Measurements from ENCODE around the gene GRID2. TPM values are rescaled to one million over a fixed set of nuclear protein-coding genes. Genes with fewer than 3 reads are reported as not detected.

The GRID2 gene
- total and polyA plus RNA-seq, 7 experiments from 2014 or later: not detected

GRCh38 chr4:92455951-92456350 lies 152.2 kb downstream of the GRID2 start:
- Histone ChIP-seq H3K4me3 (ENCODE audit: low read length) (no peak overlapping the region), H3K27ac (ENCODE audit: low read depth, low read length) (no peak overlapping the region), H3K9me3 (ENCODE audit: control insufficient read depth in 2 of 3, low read length in 3 of 3) (no peaks in the 10 kb centered on the region), H3K27me3 (ENCODE audit: control insufficient read depth in 2 of 2, insufficient read depth in 2 of 2, low read length in 2 of 2) (no peaks in the 10 kb centered on the region), H3K36me3 (ENCODE audit: control insufficient read depth in 2 of 3, insufficient read depth in 3 of 3, low read length in 3 of 3) (no peaks in the 10 kb centered on the region), H3K4me1 (ENCODE audit: control insufficient read depth in 2 of 2, insufficient read depth in 2 of 2, low read length in 2 of 2) (no peaks in the 10 kb centered on the region)
- H3K27ac Mint-ChIP-seq: no peak overlapping the region
- no peaks in the 10 kb centered on the region for H3K4me1 Mint-ChIP-seq
- CTCF ChIA-PET: no interaction called here
- no peaks in the 10 kb centered on the region for H3K36me3 Mint-ChIP-seq
- H3K27me3 Mint-ChIP-seq: no peaks in the 10 kb centered on the region
- DNase-seq: no peak
- intact Hi-C loops (cut with micrococcal nuclease): no loop called here
- H3K9me3 Mint-ChIP-seq: peaks cover 0 to 6% (median 2%) of the 10 kb centered on the region in 11 donors
- no peak for ATAC-seq
- POLR2A ChIA-PET: no interaction called here
- no peak overlapping the region for H3K4me3 Mint-ChIP-seq

DNA sequence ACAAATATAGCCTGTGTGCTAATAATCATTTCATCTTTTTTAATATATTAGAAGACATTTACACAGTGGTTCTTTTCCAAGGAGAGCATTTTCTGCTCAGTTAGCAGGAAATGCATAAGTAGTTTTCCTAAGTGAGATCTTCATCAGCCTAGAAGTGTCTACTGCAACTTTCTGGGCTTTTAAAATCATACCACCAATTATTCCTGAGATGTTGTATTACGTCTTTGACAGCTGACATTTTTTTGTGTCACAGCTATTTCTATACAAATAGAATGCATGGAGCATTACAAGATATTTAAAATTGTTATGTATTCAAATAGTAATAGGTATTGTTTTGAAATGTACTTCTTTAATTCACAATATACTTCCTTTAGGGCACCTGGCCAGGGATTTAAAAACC lies 158.0 kb downstream of the GRID2 start:
- Histone ChIP-seq H3K27ac (ENCODE audit: low read depth, low read length) (no peak overlapping the region), H3K27me3 (ENCODE audit: control insufficient read depth in 2 of 2, insufficient read depth in 2 of 2, low read length in 2 of 2) (no peaks in the 10 kb centered on the region), H3K4me3 (ENCODE audit: low read length) (no peak overlapping the region), H3K36me3 (ENCODE audit: control insufficient read depth in 2 of 3, insufficient read depth in 3 of 3, low read length in 3 of 3) (no peaks in the 10 kb centered on the region), H3K4me1 (ENCODE audit: control insufficient read depth in 2 of 2, insufficient read depth in 2 of 2, low read length in 2 of 2) (no peaks in the 10 kb centered on the region), H3K9me3 (ENCODE audit: control insufficient read depth in 2 of 3, low read length in 3 of 3) (no peaks in the 10 kb centered on the region)
- H3K27me3 Mint-ChIP-seq: no peaks in the 10 kb centered on the region
- POLR2A ChIA-PET: no interaction called here
- DNase-seq: no peak
- no peak overlapping the region for H3K27ac Mint-ChIP-seq
- ATAC-seq: no peak
- no peak overlapping the region for H3K4me3 Mint-ChIP-seq
- peaks cover 0 to 21% (median 0%) of the 10 kb centered on the region in 11 donors for H3K9me3 Mint-ChIP-seq
- H3K36me3 Mint-ChIP-seq: no peaks in the 10 kb centered on the region
- intact Hi-C loops (cut with micrococcal nuclease): no loop called here
- CTCF ChIA-PET: no interaction called here
- no peaks in the 10 kb centered on the region for H3K4me1 Mint-ChIP-seq

DNA sequence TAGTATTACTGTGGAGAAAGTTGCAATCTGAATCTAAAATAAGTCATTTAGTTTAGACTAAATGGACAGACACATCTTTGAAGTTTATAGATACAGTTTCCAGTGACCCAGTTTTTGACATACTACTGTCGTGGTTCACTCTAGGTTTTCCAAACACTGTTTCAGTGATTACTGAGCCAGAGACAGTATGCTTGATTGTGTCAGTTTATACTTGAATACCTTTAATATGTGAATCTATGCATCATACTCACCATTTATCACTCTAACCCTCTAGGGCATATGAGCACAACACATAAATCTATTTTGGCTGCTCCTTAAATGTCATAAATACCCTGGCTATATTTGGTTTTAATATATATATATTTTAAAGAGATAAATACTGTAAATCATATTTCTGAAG lies 173.5 kb downstream of the GRID2 start:
- no peak overlapping the region for H3K27ac ChIP-seq (ENCODE audit: low read depth, low read length)
- no peaks in the 10 kb centered on the region for H3K27me3 ChIP-seq (ENCODE audit: control insufficient read depth in 2 of 2, insufficient read depth in 2 of 2, low read length in 2 of 2)
- no peaks in the 10 kb centered on the region for H3K9me3 ChIP-seq (ENCODE audit: control insufficient read depth in 2 of 3, low read length in 3 of 3)
- no peaks in the 10 kb centered on the region for H3K4me1 ChIP-seq (ENCODE audit: control insufficient read depth in 2 of 2, insufficient read depth in 2 of 2, low read length in 2 of 2)
- DNase-seq: no peak
- H3K36me3 Mint-ChIP-seq: no peaks in the 10 kb centered on the region
- no peaks in the 10 kb centered on the region for H3K4me1 Mint-ChIP-seq
- H3K27me3 Mint-ChIP-seq: no peaks in the 10 kb centered on the region
- no peak overlapping the region for H3K4me3 ChIP-seq (ENCODE audit: low read length)
- H3K4me3 Mint-ChIP-seq: no peak overlapping the region
- ATAC-seq: no peak
- H3K36me3 ChIP-seq (ENCODE audit: control insufficient read depth in 2 of 3, insufficient read depth in 3 of 3, low read length in 3 of 3): no peaks in the 10 kb centered on the region
- no peak overlapping the region for H3K27ac Mint-ChIP-seq
- CTCF ChIA-PET: no interaction called here
- H3K9me3 Mint-ChIP-seq: peaks cover 0 to 5% (median 0%) of the 10 kb centered on the region in 11 donors
- intact Hi-C loops (cut with micrococcal nuclease): no loop called here
- POLR2A ChIA-PET: no interaction called here

- H3K9me3 Mint-ChIP-seq: peaks cover 0 to 9% (median 1%) of the 10 kb centered on the region in 11 donors
- CTCF ChIA-PET: no interaction called here
- intact Hi-C loops (cut with micrococcal nuclease): no loop called here
- H3K36me3 Mint-ChIP-seq: no peaks in the 10 kb centered on the region
- DNase-seq (no peak), ATAC-seq (no peak)
- H3K27ac Mint-ChIP-seq: no peak overlapping the region
- H3K9me3 ChIP-seq (ENCODE audit: control insufficient read depth in 2 of 3, low read length in 3 of 3): no peaks in the 10 kb centered on the region
- POLR2A ChIA-PET: no interaction called here
- H3K4me3 ChIP-seq (ENCODE audit: low read length): no peak overlapping the region
- no peak overlapping the region for H3K4me3 Mint-ChIP-seq
- no peaks in the 10 kb centered on the region for H3K4me1 Mint-ChIP-seq
- H3K27me3 Mint-ChIP-seq: no peaks in the 10 kb centered on the region
- H3K27me3 ChIP-seq (ENCODE audit: control insufficient read depth in 2 of 2, insufficient read depth in 2 of 2, low read length in 2 of 2): no peaks in the 10 kb centered on the region
- H3K36me3 ChIP-seq (ENCODE audit: control insufficient read depth in 2 of 3, insufficient read depth in 3 of 3, low read length in 3 of 3): no peaks in the 10 kb centered on the region
- no peaks in the 10 kb centered on the region for H3K4me1 ChIP-seq (ENCODE audit: control insufficient read depth in 2 of 2, insufficient read depth in 2 of 2, low read length in 2 of 2)
- no peak overlapping the region for H3K27ac ChIP-seq (ENCODE audit: low read depth, low read length)
Measured at GRCh38 chr4:92483341-92483740, 179.6 kb downstream of the GRID2 start.

GRCh38 chr4:92488496-92488895 lies 184.7 kb downstream of the GRID2 start:
- peaks cover 0 to 9% (median 0%) of the 10 kb centered on the region in 11 donors for H3K9me3 Mint-ChIP-seq
- ATAC-seq: no peak
- no peaks in the 10 kb centered on the region for H3K36me3 ChIP-seq (ENCODE audit: control insufficient read depth in 2 of 3, insufficient read depth in 3 of 3, low read length in 3 of 3)
- ChIA-PET POLR2A (no interaction called here), CTCF (no interaction called here)
- H3K27me3 ChIP-seq (ENCODE audit: control insufficient read depth in 2 of 2, insufficient read depth in 2 of 2, low read length in 2 of 2): no peaks in the 10 kb centered on the region
- no peak overlapping the region for H3K27ac Mint-ChIP-seq
- no peaks in the 10 kb centered on the region for H3K9me3 ChIP-seq (ENCODE audit: control insufficient read depth in 2 of 3, low read length in 3 of 3)
- H3K4me3 ChIP-seq (ENCODE audit: low read length): no peak overlapping the region
- H3K27me3 Mint-ChIP-seq: no peaks in the 10 kb centered on the region
- H3K4me3 Mint-ChIP-seq: no peak overlapping the region
- intact Hi-C loops (cut with micrococcal nuclease): no loop called here
- H3K36me3 Mint-ChIP-seq: no peaks in the 10 kb centered on the region
- no peaks in the 10 kb centered on the region for H3K4me1 ChIP-seq (ENCODE audit: control insufficient read depth in 2 of 2, insufficient read depth in 2 of 2, low read length in 2 of 2)
- no peak for DNase-seq
- H3K4me1 Mint-ChIP-seq: no peaks in the 10 kb centered on the region
- H3K27ac ChIP-seq (ENCODE audit: low read depth, low read length): no peak overlapping the region

DNA sequence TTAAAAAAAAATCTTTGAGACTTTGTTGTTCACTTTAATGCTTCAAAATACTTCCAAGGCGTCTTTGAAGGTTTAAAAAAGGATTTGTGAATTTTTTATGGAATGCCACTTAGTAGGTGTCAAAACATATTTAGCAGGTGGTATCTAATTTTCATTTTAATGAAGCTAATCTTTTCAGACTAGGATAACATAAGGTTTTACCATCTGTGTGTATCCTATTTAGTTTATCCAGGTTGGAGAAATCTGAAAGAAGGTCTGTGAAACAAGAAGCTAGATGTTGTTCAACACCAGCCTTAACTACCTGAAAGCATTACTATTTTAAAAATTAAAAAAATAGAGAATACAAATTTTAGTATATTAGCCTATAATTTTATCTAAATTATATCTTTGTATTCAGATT lies 193.4 kb downstream of the GRID2 start:
- Histone ChIP-seq H3K4me1 (ENCODE audit: control insufficient read depth in 2 of 2, insufficient read depth in 2 of 2, low read length in 2 of 2) (no peaks in the 10 kb centered on the region), H3K9me3 (ENCODE audit: control insufficient read depth in 2 of 3, low read length in 3 of 3) (no peaks in the 10 kb centered on the region), H3K36me3 (ENCODE audit: control insufficient read depth in 2 of 3, insufficient read depth in 3 of 3, low read length in 3 of 3) (no peaks in the 10 kb centered on the region), H3K27me3 (ENCODE audit: control insufficient read depth in 2 of 2, insufficient read depth in 2 of 2, low read length in 2 of 2) (no peaks in the 10 kb centered on the region), H3K27ac (ENCODE audit: low read depth, low read length) (no peak overlapping the region), H3K4me3 (ENCODE audit: low read length) (no peak overlapping the region)
- H3K4me3 Mint-ChIP-seq: no peak overlapping the region
- CTCF ChIA-PET: no interaction called here
- H3K4me1 Mint-ChIP-seq: no peaks in the 10 kb centered on the region
- POLR2A ChIA-PET: no interaction called here
- H3K27me3 Mint-ChIP-seq: no peaks in the 10 kb centered on the region
- no peak overlapping the region for H3K27ac Mint-ChIP-seq
- intact Hi-C loops (cut with micrococcal nuclease): no loop called here
- ATAC-seq (no peak), DNase-seq (no peak)
- peaks cover 0 to 15% (median 0%) of the 10 kb centered on the region in 11 donors for H3K9me3 Mint-ChIP-seq
- H3K36me3 Mint-ChIP-seq: no peaks in the 10 kb centered on the region

DNA sequence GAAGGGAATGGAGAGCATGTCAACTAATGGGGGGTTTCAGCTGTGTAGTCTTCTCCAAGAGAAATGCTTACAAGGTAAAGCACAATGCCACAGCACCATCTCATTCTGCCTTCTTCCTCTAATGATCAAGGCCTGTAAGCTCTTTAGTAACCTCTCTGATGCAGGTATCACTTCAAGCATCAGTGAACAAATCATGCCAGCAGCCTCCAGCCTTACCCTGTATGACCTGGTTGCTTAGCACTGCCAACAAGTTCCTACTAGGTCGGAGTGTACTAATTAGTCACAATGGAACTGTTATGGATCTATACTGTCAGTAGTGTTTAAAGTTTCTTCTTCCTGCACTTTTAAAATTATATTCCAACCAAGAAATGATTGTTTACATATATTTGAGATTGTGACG lies 197.7 kb downstream of the GRID2 start:
- Mint-ChIP-seq H3K36me3 (no peaks in the 10 kb centered on the region), H3K4me1 (no peaks in the 10 kb centered on the region), H3K9me3 (peaks cover 0 to 19% (median 2%) of the 10 kb centered on the region in 11 donors), H3K27ac (no peak overlapping the region), H3K27me3 (no peaks in the 10 kb centered on the region), H3K4me3 (no peak overlapping the region)
- Histone ChIP-seq H3K4me1 (ENCODE audit: control insufficient read depth in 2 of 2, insufficient read depth in 2 of 2, low read length in 2 of 2) (no peaks in the 10 kb centered on the region), H3K4me3 (ENCODE audit: low read length) (no peak overlapping the region), H3K27ac (ENCODE audit: low read depth, low read length) (no peak overlapping the region), H3K27me3 (ENCODE audit: control insufficient read depth in 2 of 2, insufficient read depth in 2 of 2, low read length in 2 of 2) (no peaks in the 10 kb centered on the region), H3K36me3 (ENCODE audit: control insufficient read depth in 2 of 3, insufficient read depth in 3 of 3, low read length in 3 of 3) (no peaks in the 10 kb centered on the region), H3K9me3 (ENCODE audit: control insufficient read depth in 2 of 3, low read length in 3 of 3) (no peaks in the 10 kb centered on the region)
- intact Hi-C loops (cut with micrococcal nuclease): no loop called here
- ChIA-PET POLR2A (no interaction called here), CTCF (no interaction called here)
- no peak for DNase-seq
- ATAC-seq: no peak
